Activated CD4-positive, alpha-beta T cell treated with anti-CD3 and anti-CD28 coated beads, Interleukin-2, amount 10 ng/mL, durations not matched to agents 24 days and 14 days (primary cell): Measurements from ENCODE around the gene SCAMP2. TPM values are rescaled to one million over a fixed set of nuclear protein-coding genes. Genes with fewer than 3 reads are reported as not detected.
"Not testable (repeated sequence)": the region's sequence is repeated elsewhere in the genome, so short reads cannot be mapped to it uniquely, and the experiment has no call there.

ENCODE experiments used
- DNase-seq: peaks from one replicate; pipeline ENCODE4 v3.0.0; 2022
- H3K27ac Mint-ChIP-seq: one replicate; pipeline ENCODE4 v1.8.0; 2022; ENCODE audit warnings: mild to moderate bottlenecking, mixed read lengths
- H3K27me3 Mint-ChIP-seq: one replicate; pipeline ENCODE4 v1.8.0; 2022; ENCODE audit warnings: mixed read lengths
- H3K36me3 Mint-ChIP-seq: one replicate; pipeline ENCODE4 v1.8.0; 2022; ENCODE audit warnings: low read depth, mild to moderate bottlenecking, mixed read lengths
- H3K4me1 Mint-ChIP-seq: one replicate; pipeline ENCODE4 v1.8.0; 2021; ENCODE audit warnings: mixed read lengths
- H3K4me3 Mint-ChIP-seq: one replicate; pipeline ENCODE4 v1.8.0; 2022; ENCODE audit warnings: mild to moderate bottlenecking, moderate library complexity, mixed read lengths
- H3K9me3 Mint-ChIP-seq: one replicate; pipeline ENCODE4 v1.8.0; 2021; ENCODE audit warnings: mixed read lengths
- intact Hi-C: fragments of 100-400 bp; cut with micrococcal nuclease; formaldehyde crosslinking; loops from one replicate; pipeline ENCODE4 v1.15.1; 2023
- total RNA-seq: library from RNA; stranded (reverse); gene quantifications from 2 replicates; pipeline ENCODE4 v1.2.3, GENCODE V29; 2022

SCAMP2 gene, protein sequence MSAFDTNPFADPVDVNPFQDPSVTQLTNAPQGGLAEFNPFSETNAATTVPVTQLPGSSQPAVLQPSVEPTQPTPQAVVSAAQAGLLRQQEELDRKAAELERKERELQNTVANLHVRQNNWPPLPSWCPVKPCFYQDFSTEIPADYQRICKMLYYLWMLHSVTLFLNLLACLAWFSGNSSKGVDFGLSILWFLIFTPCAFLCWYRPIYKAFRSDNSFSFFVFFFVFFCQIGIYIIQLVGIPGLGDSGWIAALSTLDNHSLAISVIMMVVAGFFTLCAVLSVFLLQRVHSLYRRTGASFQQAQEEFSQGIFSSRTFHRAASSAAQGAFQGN
- 89.4 and 94.8 TPM in 2 replicates for total RNA-seq

DNA sequence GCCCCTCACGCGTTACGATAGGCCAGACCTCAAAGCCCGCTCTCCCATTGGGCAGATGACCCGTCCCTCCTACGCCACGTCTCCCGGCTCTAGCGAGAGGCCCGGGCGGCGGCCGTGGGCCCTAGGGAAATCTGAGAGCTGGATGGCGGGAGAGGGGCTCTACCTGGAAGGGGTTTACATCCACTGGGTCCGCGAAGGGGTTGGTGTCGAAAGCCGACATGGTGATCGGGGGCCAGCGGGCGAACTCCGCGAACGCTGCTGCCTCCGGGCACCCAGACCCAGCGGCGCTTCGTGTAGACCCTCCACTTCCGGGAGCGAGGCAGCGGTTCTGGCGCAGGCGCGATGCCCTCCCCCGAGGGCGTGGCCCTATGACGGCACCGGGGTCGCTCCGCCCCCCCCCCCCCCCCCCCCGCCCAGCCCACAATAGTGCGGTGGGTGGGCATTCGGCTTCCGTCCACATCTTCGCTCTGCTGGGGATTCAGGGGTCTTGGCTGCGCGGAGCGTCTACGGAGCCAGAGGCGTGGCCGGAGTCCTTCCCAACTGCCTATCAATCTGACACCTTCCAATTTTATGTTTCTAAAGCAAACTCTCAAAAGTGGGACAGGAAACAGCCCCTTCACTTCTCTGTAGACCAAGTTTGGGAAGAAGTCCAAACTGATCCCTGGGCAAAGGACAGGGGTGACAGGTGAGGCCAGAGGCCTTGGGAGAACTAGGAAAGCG lies at the start of gene SCAMP2:
Gene SCAMP2, minus strand, starts transcription at position 330 of the 720 bp plus-strand sequence. Its CDS starts 110 bp downstream, at position 220.
- intact Hi-C loops: loop anchor here (1.0 kb wide), 4 partner anchors 16 to 90 kb away; partner anchors contain the start of genes FAM219B and ULK3
- peaks cover 44% of the 10 kb centered on the region for H3K4me1 Mint-ChIP-seq
- peak within 1 kb of the TSS; percentile 93 for H3K27ac Mint-ChIP-seq
- no peaks in the 10 kb centered on the region for H3K9me3 Mint-ChIP-seq
- peak; percentile 96 for DNase-seq
- H3K27me3 Mint-ChIP-seq: no peaks in the 10 kb centered on the region
- H3K4me3 Mint-ChIP-seq: peak within 1 kb of the TSS; percentile 99
- peaks cover 20% of the 10 kb centered on the region for H3K36me3 Mint-ChIP-seq

DNA sequence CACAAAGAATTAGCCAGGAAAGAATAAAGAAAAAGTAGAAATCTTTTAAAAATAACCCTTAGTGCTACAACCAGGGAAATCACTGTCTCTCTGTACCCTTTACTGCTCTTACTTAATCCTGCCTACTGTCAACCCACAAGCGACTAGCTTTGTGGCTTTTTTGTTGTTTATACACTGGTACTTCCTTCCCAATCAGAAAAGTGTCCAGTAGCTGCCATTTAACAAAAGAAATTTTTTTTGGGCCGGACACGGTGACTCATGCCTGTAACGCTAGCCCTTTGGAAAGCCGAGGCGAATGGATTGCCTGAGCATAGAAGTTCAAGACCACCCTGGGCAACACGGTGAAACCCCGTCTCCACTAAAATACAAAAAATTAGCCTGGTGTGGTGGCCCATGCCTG lies 47.3 kb upstream of the SCAMP2 start:
- no peak overlapping the region for H3K4me3 Mint-ChIP-seq
- no peak overlapping the region for H3K27ac Mint-ChIP-seq
- H3K27me3 Mint-ChIP-seq: no peaks in the 10 kb centered on the region
- no peak for DNase-seq
- intact Hi-C loops: no loop called here
- peaks cover 60% of the 10 kb centered on the region for H3K36me3 Mint-ChIP-seq
- no peaks in the 10 kb centered on the region for H3K9me3 Mint-ChIP-seq
- peaks cover 8% of the 10 kb centered on the region for H3K4me1 Mint-ChIP-seq

DNA sequence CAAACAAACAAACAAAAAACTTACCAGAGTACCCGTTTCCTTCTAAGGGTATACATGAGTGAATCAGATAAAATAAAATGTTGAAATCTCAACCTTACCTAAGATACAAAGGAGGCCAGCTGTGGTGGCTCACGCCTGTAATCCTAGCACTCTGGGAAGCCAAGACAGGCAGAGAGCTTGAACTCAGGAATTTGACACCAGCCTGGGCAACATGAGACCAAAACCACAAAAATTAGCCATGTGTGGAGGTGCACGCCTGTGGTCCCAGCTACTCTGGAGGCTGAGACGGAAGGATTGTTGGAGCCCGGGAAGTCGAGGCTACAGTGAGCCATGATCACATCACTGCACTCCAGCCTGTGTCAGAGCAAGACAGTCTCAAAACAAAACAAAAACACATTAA lies 44.5 kb upstream of the SCAMP2 start:
- H3K9me3 Mint-ChIP-seq: no peaks in the 10 kb centered on the region
- DNase-seq: no peak
- peaks cover 4% of the 10 kb centered on the region for H3K4me1 Mint-ChIP-seq
- peaks cover 60% of the 10 kb centered on the region for H3K36me3 Mint-ChIP-seq
- no peaks in the 10 kb centered on the region for H3K27me3 Mint-ChIP-seq
- H3K4me3 Mint-ChIP-seq: no peak overlapping the region
- intact Hi-C loops: no loop called here
- H3K27ac Mint-ChIP-seq: no peak overlapping the region

DNA sequence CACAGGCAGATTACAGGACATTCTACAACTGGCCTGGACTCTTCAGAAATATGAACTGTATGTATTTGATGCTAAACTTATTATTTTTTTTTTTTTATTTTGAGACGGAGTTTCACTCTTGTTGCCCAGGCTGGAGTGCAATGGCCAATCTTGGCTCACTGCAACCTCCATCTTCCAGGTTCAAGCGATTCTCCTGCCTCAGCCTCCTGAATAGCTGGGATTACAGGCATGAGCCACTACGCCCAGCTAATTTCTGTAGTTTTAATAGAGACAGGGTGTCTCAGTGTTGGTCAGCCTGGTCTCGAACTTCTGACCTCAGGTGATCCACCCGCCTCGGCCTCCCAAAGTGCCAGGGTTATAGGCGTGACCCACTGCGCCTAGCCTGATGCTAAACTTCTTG lies 40.6 kb upstream of the SCAMP2 start:
- H3K27me3 Mint-ChIP-seq, DNase-seq, H3K4me1 Mint-ChIP-seq, intact Hi-C loops, H3K9me3 Mint-ChIP-seq, H3K4me3 Mint-ChIP-seq: not testable (repeated sequence)
- Mint-ChIP-seq H3K36me3 (peaks cover 42% of the 10 kb centered on the region), H3K27ac (peak overlapping the region; percentile 58)

DNA sequence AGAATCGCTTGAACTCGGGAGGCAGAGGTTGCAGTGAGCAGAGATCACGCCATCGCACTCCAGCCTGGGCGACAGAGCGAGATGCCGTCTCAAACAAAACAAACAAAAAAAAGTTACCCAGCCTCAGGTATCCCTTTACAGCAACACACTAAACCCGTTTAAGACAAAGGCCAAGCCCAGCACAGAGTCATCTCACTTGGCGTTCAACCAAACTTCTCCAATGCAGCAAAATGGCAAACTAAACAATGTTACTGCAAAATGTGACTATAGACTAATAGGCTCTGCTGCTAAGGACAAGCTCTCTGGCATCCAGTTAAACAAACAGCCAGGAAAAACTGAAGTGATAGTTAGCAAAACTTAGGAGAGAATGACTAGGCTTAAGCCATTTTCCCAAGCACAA lies 39.9 kb upstream of the SCAMP2 start:
- no peaks in the 10 kb centered on the region for H3K27me3 Mint-ChIP-seq
- H3K36me3 Mint-ChIP-seq: peaks cover 38% of the 10 kb centered on the region
- no peak overlapping the region for H3K27ac Mint-ChIP-seq
- no peaks in the 10 kb centered on the region for H3K4me1 Mint-ChIP-seq
- intact Hi-C loops: no loop called here
- no peaks in the 10 kb centered on the region for H3K9me3 Mint-ChIP-seq
- DNase-seq: no peak
- no peak overlapping the region for H3K4me3 Mint-ChIP-seq

DNA sequence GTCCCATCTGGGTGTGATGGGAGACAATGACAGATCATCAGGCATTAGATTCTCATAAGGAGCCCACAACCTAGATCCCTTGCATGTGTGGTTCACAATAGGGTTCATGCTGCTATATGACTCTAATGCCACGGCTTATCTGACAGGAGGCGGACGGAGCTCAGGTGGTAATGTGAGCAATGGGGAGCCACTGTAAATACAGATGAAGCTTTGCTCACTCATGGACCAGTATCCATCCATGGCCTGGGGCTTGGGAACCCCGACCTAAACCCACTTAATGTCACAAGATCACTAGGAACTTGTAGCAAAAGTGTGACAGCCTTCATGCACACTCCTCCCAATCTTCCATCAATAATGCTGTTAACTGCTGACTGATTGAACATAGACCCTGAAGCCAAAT lies 35.5 kb upstream of the SCAMP2 start:
- H3K27ac Mint-ChIP-seq: no peak overlapping the region
- no peaks in the 10 kb centered on the region for H3K27me3 Mint-ChIP-seq
- no peak overlapping the region for H3K4me3 Mint-ChIP-seq
- DNase-seq: no peak
- no peaks in the 10 kb centered on the region for H3K9me3 Mint-ChIP-seq
- H3K36me3 Mint-ChIP-seq: peaks cover 32% of the 10 kb centered on the region
- intact Hi-C loops: loop anchor here (5.0 kb wide), 1 partner anchor 49 kb away; the partner anchor contains the start of gene RPP25
- peaks cover 28% of the 10 kb centered on the region for H3K4me1 Mint-ChIP-seq

DNA sequence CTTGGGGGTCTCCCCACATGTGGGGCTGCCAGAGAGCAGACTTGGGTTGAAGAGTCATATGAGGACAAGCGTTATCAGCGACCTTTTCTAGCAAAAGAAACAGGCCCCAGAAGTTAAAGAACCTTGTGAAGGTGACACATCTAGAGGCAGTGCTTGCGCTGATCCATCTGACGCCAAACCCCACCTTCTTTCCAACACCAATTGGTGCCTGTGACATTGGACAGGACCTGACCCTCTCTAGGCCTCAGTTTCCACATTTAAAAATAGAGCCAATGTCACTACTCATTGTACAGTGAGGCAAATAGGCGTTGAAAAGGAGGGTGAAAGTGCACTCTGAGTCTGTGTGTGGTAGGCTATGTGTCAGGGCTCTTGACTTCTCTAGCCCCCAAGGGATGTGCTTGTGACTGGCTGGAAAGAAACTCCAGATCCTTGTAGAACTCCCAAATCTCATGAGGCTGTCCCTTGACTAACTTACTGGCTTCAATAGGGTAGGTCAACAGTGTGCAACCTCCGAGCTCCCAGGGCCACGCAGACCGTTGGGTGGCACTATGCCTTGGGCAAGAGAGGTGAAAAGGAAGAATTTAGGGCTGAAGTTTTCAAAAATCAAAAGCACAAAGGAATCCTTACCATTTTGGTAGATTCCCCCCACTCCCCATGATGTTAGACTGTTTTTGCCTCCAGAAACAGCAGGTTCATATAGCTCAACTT lies 34.2 kb upstream of the SCAMP2 start:
- Mint-ChIP-seq H3K27ac (peak overlapping the region; percentile 93), H3K27me3 (no peaks in the 10 kb centered on the region), H3K9me3 (no peaks in the 10 kb centered on the region), H3K36me3 (peaks cover 36% of the 10 kb centered on the region), H3K4me3 (peak overlapping the region; percentile 97), H3K4me1 (peaks cover 29% of the 10 kb centered on the region)
- no peak for DNase-seq
- intact Hi-C loops: loop anchor here (5.0 kb wide), 1 partner anchor 50 kb away; the partner anchor contains the start of gene RPP25

DNA sequence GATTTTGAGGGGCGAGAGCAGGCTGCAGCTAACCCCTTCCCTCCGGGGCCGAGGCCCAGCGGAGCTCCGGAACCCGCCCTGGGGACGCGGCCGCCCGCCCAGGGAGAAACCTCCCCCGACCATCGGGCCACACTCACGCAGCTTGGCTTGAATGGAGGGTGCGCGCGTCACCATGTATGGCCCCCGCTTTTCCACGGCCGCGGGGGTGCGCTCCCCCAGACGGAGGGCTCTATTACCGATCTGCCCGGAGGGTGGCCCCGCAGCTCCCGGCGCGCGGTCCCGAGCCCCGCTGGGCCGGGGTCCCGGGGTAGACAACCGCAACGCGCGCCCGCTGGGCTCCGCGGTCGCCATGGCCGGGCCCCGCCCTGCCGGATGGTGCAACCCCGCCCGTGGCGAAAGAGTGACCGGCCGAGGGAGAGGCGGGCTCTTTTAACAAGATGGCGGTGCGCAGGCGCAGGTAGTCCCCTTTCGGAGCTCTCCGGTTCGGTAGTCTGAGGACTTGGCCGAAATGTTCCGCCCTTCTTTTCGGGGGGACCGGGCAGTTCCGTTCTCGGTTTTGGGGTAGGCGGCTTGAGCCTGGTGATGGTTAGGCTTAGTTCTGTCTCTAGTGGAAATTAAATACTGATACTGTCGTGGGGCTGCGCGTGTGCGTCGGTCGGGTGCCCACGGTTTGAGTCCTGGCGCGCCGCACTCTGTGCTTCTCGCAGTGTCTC lies 33.4 kb upstream of the SCAMP2 start, which contains the start of gene FAM219B:
Gene FAM219B, minus strand, starts transcription at position 402 of the 713 bp plus-strand sequence. Its CDS starts 51 bp downstream, at position 351.
- H3K9me3 Mint-ChIP-seq: no peaks in the 10 kb centered on the region

DNA sequence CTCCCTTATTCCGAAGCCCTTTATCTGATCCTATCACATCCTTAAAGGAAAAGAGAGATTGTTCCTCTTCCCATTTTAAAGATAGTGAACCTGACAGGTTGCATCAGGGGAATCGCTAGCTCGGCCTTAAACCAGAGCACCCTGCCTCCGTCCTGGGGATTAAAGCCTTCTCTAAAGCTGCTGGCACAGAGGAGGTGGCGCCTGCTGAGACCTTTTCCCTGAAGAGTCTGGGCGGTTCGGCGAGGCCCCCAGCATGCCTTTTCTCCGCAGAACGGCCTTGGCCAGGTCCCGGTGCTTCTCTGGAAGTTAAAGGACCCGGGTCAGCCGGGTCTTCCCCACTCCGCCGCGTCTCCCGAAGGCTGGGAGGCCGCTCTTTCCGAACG lies 32.9 kb upstream of the SCAMP2 start:
- H3K9me3 Mint-ChIP-seq: no peaks in the 10 kb centered on the region
- H3K27ac Mint-ChIP-seq: peak overlapping the region; percentile 67
- H3K4me3 Mint-ChIP-seq: peak overlapping the region; percentile 97
- no peaks in the 10 kb centered on the region for H3K27me3 Mint-ChIP-seq
- peaks cover 36% of the 10 kb centered on the region for H3K4me1 Mint-ChIP-seq
- H3K36me3 Mint-ChIP-seq: peaks cover 31% of the 10 kb centered on the region
- no peak for DNase-seq
- intact Hi-C loops: loop anchor here (1.0 to 5.0 kb wide), 5 partner anchors 16 to 61 kb away; partner anchors contain the start of genes COX5A, MPI, RPP25 and SCAMP2

More for the DNA sequence above, 33.4 kb upstream of the SCAMP2 start, which contains the start of gene FAM219B:
- Mint-ChIP-seq H3K4me3 (peak within 1 kb of the TSS; percentile 97), H3K27me3 (no peaks in the 10 kb centered on the region), H3K4me1 (peaks cover 35% of the 10 kb centered on the region), H3K27ac (peak within 1 kb of the TSS; percentile 93), H3K36me3 (peaks cover 34% of the 10 kb centered on the region)
- intact Hi-C loops: loop anchor here (1.0 to 5.0 kb wide), 5 partner anchors 16 to 61 kb away; partner anchors contain the start of genes COX5A, MPI, RPP25 and SCAMP2
- peak; percentile 95 for DNase-seq

DNA sequence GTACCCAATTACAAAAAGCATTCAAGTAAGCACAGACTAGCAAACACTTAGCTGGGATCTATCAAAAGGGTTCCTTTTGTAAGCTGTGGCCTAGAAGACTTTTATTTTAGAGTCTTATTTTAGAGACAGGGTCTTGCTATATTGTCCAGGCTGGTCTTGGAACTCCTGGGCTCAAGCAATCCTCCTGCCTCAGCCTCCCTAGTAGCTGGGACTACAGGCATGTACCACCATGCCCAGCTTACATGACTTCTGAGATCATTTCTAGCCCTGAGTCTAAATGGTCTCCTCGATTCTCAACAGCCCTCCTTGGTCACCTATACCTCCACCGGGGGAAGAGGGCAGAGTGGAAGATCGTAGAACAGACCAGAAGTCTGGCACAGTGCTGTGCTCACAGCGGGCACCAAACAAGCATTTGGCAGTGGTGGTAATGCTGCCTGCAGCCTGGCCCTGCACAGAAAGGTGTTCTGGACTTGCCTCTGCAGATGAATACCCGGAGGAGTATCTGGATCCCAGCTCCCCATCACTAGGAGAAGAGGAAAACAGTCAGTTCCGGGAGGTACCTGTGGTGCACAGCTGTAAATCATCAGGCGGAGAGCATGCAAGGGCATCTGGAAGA lies 31.1 kb upstream of the SCAMP2 start:
- peak overlapping the region; percentile 64 for H3K4me3 Mint-ChIP-seq
- H3K9me3 Mint-ChIP-seq: no peaks in the 10 kb centered on the region
- peaks cover 41% of the 10 kb centered on the region for H3K36me3 Mint-ChIP-seq
- H3K27me3 Mint-ChIP-seq: no peaks in the 10 kb centered on the region
- no peak for DNase-seq
- no peak overlapping the region for H3K27ac Mint-ChIP-seq
- intact Hi-C loops: no loop called here
- peaks cover 36% of the 10 kb centered on the region for H3K4me1 Mint-ChIP-seq

DNA sequence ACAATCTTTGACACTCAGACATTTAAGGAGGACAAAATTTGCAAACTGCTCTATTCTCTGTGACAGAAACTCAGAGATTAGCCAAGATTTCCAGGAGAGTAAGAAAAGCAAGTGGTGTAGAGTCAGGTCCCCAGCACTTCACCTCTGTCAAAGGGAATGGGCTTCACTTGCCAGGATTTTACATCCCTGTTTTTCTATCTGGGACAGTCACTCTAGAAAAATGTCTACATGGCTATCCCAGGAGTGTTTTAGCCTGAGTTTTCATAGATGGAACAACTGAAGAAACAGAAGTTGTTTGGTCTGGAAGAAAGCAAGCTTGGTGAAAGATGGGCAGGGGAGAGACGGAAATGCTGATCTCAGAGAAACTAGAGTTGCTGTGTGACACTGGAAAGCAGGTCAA lies 30.5 kb upstream of the SCAMP2 start:
- intact Hi-C loops: no loop called here
- Mint-ChIP-seq H3K9me3 (no peaks in the 10 kb centered on the region), H3K36me3 (peaks cover 39% of the 10 kb centered on the region), H3K4me1 (peaks cover 36% of the 10 kb centered on the region), H3K27me3 (no peaks in the 10 kb centered on the region), H3K4me3 (no peak overlapping the region), H3K27ac (no peak overlapping the region)
- no peak for DNase-seq

DNA sequence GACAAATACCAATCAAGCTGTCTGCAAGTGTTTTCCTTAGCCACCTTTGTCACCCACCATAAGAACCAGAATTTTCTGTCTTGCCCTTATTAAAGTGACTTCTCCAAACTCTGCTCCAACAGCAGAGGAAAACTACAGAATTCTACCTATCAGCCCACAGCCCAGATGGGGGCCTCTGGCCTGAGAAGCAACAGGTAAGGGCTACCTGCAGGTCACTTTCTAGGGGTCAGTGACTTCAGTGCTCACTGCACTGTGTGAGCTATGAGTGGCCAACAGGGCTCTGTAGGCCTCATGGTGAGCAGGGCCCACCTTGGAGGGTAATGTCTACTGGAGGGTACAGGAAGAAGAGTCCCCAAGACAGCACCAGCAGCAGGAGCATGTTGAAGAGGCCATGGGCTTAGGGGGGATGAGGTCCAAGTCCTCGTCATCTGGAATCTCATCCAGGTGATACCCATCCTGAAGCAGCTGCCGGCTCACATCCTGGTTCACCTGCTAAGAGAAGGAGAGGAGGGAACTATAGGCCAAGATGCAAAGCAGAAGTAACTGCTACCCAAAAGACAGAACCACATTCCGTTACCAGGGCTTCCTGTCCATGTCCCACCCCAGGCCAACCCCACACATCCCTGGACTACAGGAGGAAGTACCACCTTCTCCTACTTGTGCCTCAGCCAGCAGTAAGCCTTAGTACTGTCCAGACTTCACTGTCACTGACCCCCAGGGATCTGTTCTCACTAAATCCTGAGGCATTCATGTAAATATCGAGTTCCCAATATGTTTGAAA lies 29.3 kb upstream of the SCAMP2 start:
- Mint-ChIP-seq H3K4me3 (no peak overlapping the region), H3K27ac (no peak overlapping the region), H3K27me3 (no peaks in the 10 kb centered on the region), H3K9me3 (no peaks in the 10 kb centered on the region), H3K4me1 (peaks cover 34% of the 10 kb centered on the region), H3K36me3 (peaks cover 42% of the 10 kb centered on the region)
- no peak for DNase-seq
- intact Hi-C loops: no loop called here
